Muscle of leg (tissue), 11 donors: ENCODE data around the gene N4BP2. TPM values are rescaled to one million over a fixed set of nuclear protein-coding genes. Genes with fewer than 3 reads are reported as not detected.
A peak's percentile ranks its signal among the peaks of the same experiment; 100 is the strongest.

Experiments used
- DNase-seq: peaks from one replicate; pipeline ENCODE4 v3.0.0; 2013
- H3K27ac ChIP-seq: one replicate; pipeline ENCODE4 v1.5.1; 2013; ENCODE audit warnings: mild to moderate bottlenecking, low read length, control low read depth
- H3K27me3 ChIP-seq: one replicate; pipeline ENCODE4 v1.6.1; 2013; ENCODE audit warnings: low read length; ENCODE audit not compliant: control insufficient read depth, insufficient read depth
- H3K36me3 ChIP-seq: one replicate; pipeline ENCODE4 v1.6.1; 2013; ENCODE audit warnings: low read length; ENCODE audit not compliant: control insufficient read depth, insufficient read depth
- H3K4me1 ChIP-seq: one replicate; pipeline ENCODE4 v1.6.1; 2013; ENCODE audit warnings: low read length; ENCODE audit not compliant: control insufficient read depth, insufficient read depth
- H3K4me3 ChIP-seq: one replicate; pipeline ENCODE4 v1.5.1; 2013; ENCODE audit warnings: low read length, control low read depth
- H3K9me3 ChIP-seq: replicated peaks from 2 replicates; pipeline ENCODE4 v1.6.1; 2013; ENCODE audit warnings: low read depth, low read length; ENCODE audit not compliant: control insufficient read depth
- WGBS: methylation state at CpG from one replicate; pipeline ENCODE4 v1.1.5; 2013; ENCODE audit warnings: missing lambda C conversion rate; ENCODE audit not compliant: insufficient coverage; 5-methylcytosine and 5-hydroxymethylcytosine counted together
- polyA plus RNA-seq, 8 donors: library from polyadenylated mRNA; unstranded; fragments of 120-200 nt; gene quantifications; one replicate each; pipeline versions ENCODE4 v1.2.1 to v1.2.3, GENCODE V29; 2013; ENCODE audit warnings: inconsistent platforms in 1 of 8, low replicate concordance in 1 of 8; ENCODE audit not compliant: insufficient read length in 8 of 8, insufficient read depth in 1 of 8
- total RNA-seq: library from RNA; stranded (reverse); fragments of 120-200 nt; gene quantifications from one replicate; pipeline ENCODE4 v1.2.4, GENCODE V29; 2013

N4BP2 gene
- total and polyA plus RNA-seq, 9 donors: 6.0 to 18.9 (median 12.4) TPM

- no CpG with 5 or more reads among the region's 1 CpG for WGBS
- DNase-seq: no peak
- Histone ChIP-seq H3K36me3 (no peaks in the 10 kb centered on the region), H3K9me3 (no peaks in the 10 kb centered on the region), H3K27me3 (no peaks in the 10 kb centered on the region), H3K4me3 (no peak overlapping the region), H3K27ac (no peak overlapping the region), H3K4me1 (no peaks in the 10 kb centered on the region)
Measured at GRCh38 chr4:40186665-40187014, 130.0 kb downstream of the N4BP2 start.

DNA sequence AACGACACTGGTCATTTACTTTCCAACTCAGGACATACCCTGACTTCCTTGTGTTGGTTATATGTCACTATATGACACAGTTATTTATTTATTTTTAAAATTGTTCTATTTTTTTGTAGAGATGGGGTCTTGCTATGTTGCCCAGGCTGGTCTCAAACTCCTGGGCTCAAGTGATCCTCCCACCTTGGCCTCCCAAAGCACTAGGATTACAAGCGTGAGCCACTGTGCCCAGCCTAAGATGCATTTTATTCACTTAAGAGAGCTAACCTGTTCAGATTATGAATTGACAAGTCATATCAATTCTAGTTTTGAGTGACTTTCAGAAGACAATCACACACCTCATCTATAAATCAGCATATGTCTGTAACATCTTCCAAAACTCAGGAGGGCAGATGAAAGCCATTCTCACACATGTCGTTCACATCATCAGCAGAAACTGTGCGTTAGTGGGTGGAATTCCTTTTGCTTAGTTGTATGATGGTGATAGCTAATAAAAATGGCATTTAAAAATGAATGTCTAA, 130.8 kb downstream of the N4BP2 start:
- DNase-seq: no peak
- Histone ChIP-seq H3K4me1 (no peaks in the 10 kb centered on the region), H3K4me3 (no peak overlapping the region), H3K36me3 (no peaks in the 10 kb centered on the region), H3K27ac (no peak overlapping the region), H3K27me3 (no peaks in the 10 kb centered on the region), H3K9me3 (no peaks in the 10 kb centered on the region)
- WGBS: no CpG with 5 or more reads among the region's 4 CpGs

DNA sequence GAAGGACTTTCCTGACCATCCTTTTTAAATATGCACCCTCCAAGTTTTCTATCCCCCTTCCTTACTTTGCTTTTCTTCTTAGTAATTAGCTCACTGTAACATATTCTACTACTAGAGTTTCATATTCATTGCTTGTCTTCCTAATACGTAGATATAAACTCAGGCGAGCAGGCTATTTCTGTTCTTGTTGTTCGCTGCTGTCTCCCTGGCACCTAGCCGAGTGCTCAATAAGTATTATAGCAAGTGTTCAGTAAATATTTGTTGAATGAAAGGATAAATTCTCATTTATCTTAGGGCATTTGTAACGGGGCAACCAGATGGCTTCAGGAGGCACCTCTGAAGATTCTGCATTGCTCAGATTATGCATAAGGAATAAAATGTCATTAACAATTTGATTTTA, 133.4 kb downstream of the N4BP2 start:
- no peak overlapping the region for H3K27ac ChIP-seq
- no peaks in the 10 kb centered on the region for H3K36me3 ChIP-seq
- H3K27me3 ChIP-seq: no peaks in the 10 kb centered on the region
- H3K9me3 ChIP-seq: no peaks in the 10 kb centered on the region
- WGBS: no CpG with 5 or more reads among the region's 5 CpGs
- H3K4me1 ChIP-seq: no peaks in the 10 kb centered on the region
- no peak overlapping the region for H3K4me3 ChIP-seq
- DNase-seq: peak; percentile 68

- WGBS: no CpG with 5 or more reads among the region's 5 CpGs
- Histone ChIP-seq H3K27ac (no peak overlapping the region), H3K4me3 (no peak overlapping the region), H3K36me3 (no peaks in the 10 kb centered on the region), H3K27me3 (no peaks in the 10 kb centered on the region), H3K4me1 (no peaks in the 10 kb centered on the region), H3K9me3 (no peaks in the 10 kb centered on the region)
- DNase-seq: no peak
Measured at GRCh38 chr4:40190465-40190864, 133.8 kb downstream of the N4BP2 start.

GRCh38 chr4:40190880-40191815, 134.5 kb downstream of the N4BP2 start:
- Histone ChIP-seq H3K9me3 (no peaks in the 10 kb centered on the region), H3K4me1 (no peaks in the 10 kb centered on the region), H3K36me3 (no peaks in the 10 kb centered on the region), H3K27me3 (no peaks in the 10 kb centered on the region), H3K27ac (no peak overlapping the region), H3K4me3 (no peak overlapping the region)
- 56% methylated on average over 8 of the region's 14 CpGs for WGBS
- no peak for DNase-seq

- H3K36me3 ChIP-seq: no peaks in the 10 kb centered on the region
- H3K4me3 ChIP-seq: no peak overlapping the region
- DNase-seq: no peak
- H3K27ac ChIP-seq: no peak overlapping the region
- no peaks in the 10 kb centered on the region for H3K4me1 ChIP-seq
- 54% methylated on average over 4 of the region's 8 CpGs for WGBS
- H3K27me3 ChIP-seq: no peaks in the 10 kb centered on the region
- H3K9me3 ChIP-seq: no peaks in the 10 kb centered on the region
Measured at GRCh38 chr4:40192114-40193015, 135.7 kb downstream of the N4BP2 start.

- Histone ChIP-seq H3K4me3 (no peak overlapping the region), H3K4me1 (no peaks in the 10 kb centered on the region), H3K27me3 (no peaks in the 10 kb centered on the region), H3K27ac (no peak overlapping the region), H3K9me3 (no peaks in the 10 kb centered on the region), H3K36me3 (no peaks in the 10 kb centered on the region)
- no peak for DNase-seq
- WGBS: 57% methylated on average over 3 of the region's 11 CpGs
Measured at GRCh38 chr4:40193016-40193571, 136.4 kb downstream of the N4BP2 start.

GRCh38 chr4:40193578-40193977, 136.9 kb downstream of the N4BP2 start:
- no peaks in the 10 kb centered on the region for H3K36me3 ChIP-seq
- H3K9me3 ChIP-seq: no peaks in the 10 kb centered on the region
- H3K4me1 ChIP-seq: no peaks in the 10 kb centered on the region
- DNase-seq: no peak
- 93% methylated on average over 3 of the region's 7 CpGs for WGBS
- H3K27ac ChIP-seq: no peak overlapping the region
- H3K27me3 ChIP-seq: peaks cover 2% of the 10 kb centered on the region
- H3K4me3 ChIP-seq: no peak overlapping the region

DNA sequence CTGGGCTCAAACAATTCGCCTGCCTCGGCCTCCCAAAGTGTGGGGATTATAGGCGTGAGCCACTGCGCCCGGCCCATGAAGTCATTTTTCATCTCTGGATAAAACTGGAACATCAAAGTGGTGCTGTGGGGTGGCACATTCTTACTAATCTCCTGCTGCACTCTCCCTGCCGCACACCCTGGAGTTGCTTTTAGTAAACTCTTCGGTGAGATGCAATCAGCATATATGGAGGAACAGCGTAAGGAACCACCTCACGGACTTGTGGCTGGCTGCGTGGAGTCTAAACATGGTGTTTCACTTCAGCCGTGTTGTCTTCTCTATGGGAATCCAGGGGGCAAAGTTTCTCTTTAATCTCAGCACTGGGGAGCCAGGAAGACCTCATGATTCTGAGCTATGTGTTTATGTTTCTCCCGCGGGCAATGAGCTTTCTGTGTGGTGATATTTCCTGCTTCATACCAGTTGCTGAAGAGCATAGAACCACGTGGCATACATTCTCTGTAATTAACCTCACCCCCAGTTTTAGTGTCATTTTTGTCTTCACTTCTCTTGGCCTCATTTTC, 138.0 kb downstream of the N4BP2 start:
- Histone ChIP-seq H3K27ac (no peak overlapping the region), H3K9me3 (no peaks in the 10 kb centered on the region), H3K36me3 (no peaks in the 10 kb centered on the region), H3K4me3 (no peak overlapping the region), H3K4me1 (no peaks in the 10 kb centered on the region), H3K27me3 (peaks cover 2% of the 10 kb centered on the region)
- 79% methylated on average over 9 of the region's 14 CpGs for WGBS
- DNase-seq: no peak
